GM19395 (cell line): Measurements from ENCODE around the gene GGT1.
"Not testable (repeated sequence)": the region's sequence is repeated elsewhere in the genome, so short reads cannot be mapped to it uniquely, and the experiment has no call there.

Source experiments
- ATAC-seq: cut with Tn5 transposase; IDR thresholded peaks from one replicate; pipeline ENCODE4 v1.9.1; 2021; ENCODE audit warnings: mild to moderate bottlenecking, moderate library complexity; ENCODE audit not compliant: unreplicated experiment

The GGT1 gene

DNA sequence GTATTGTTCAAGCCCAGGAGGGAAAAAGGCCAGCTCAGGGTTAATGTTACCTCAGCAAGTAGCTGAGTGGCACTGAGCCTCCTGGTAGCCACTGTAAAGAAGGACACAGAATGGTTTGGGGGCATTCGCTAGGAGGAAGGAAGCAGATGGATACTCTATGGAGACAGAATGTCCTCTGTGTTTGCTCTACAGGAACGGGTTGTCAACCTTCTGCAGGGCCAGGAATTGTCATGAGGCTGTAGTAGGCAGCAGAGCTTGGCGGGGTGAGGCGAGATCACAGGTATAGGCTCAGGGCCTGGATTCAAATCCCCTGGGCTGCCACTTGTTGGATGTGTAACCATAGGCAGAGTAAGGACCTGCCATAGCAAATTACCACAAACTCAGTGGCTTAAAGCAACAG, 7.1 kb upstream of the GGT1 start:
- ATAC-seq, result no peak

DNA sequence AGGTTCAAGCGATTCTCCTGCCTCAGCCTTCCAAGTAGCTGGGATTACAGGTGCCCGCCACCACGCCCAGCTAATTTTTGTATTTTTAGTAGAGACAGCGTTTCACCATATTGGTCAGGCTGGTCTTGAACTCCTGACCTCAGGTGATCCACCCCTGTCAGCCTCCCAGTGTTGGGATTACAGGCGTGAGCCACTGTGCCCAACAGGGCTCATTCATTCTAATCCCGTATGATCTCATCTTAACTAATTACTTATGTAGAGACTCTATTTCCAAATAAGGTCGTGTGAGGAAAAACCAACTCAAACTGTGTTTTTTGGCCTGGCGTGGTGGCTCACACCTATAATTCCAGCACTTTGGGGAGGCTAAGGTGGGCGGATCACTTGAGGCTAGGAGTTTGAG, 5.9 kb upstream of the GGT1 start:
- ATAC-seq, result not testable (repeated sequence)

DNA sequence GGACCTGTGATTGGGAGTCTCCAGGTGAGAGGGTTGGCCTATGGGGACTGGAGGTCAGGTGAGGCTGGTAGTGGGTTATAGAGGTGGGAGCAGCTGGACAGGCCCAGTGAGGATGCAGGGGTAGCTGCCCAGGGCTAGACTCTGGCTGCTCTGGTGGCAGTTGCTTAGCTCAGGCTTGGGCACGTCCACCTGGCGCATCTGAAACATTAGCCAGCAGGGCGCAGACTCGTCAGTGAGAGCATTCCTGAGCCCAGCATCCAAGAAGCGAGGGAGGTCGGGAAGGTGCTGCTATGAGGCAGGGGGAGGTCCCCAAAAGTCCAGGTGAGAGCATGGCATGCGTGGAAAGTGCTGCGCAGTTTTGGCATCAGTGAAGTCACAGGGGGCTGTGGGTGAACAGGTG, 3.5 kb upstream of the GGT1 start:
- ATAC-seq, result no peak

DNA sequence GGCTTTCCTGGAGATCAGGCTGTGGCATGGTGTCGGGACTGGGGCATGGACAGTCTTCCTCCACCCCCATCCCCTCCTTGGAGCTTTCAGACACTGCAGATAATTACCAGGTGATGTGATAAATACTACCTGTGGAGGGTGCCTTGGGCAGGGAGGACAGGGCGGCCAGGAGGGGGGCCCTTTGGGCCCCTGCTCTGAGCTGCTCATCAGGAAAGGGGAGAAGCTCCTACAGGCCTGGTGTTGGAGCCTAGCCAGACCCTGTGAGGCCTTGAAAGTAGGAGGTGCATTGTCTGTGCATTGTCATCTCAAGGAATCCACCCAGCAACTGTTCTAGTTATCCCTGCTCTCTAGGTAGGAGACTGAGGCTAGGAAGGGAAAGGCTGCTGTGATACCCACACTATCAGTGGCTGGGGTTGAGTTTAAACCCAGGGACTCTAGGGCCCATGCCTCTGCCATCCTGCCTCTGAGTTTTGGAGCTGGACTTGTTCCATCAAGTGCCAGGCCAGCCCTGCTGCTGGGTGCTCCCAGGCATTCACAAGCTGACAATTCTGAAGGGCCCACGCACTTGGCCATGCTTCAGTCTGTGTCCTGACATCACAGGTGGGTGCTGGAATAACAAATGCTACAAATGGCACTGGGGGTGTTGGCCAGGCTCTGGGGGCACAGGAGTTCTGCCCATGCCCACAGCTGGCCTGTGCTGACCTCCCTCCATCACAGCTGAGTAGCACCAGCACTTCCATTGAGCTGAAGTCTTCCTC, 2.9 kb upstream of the GGT1 start:
- ATAC-seq, result not testable (repeated sequence)

DNA sequence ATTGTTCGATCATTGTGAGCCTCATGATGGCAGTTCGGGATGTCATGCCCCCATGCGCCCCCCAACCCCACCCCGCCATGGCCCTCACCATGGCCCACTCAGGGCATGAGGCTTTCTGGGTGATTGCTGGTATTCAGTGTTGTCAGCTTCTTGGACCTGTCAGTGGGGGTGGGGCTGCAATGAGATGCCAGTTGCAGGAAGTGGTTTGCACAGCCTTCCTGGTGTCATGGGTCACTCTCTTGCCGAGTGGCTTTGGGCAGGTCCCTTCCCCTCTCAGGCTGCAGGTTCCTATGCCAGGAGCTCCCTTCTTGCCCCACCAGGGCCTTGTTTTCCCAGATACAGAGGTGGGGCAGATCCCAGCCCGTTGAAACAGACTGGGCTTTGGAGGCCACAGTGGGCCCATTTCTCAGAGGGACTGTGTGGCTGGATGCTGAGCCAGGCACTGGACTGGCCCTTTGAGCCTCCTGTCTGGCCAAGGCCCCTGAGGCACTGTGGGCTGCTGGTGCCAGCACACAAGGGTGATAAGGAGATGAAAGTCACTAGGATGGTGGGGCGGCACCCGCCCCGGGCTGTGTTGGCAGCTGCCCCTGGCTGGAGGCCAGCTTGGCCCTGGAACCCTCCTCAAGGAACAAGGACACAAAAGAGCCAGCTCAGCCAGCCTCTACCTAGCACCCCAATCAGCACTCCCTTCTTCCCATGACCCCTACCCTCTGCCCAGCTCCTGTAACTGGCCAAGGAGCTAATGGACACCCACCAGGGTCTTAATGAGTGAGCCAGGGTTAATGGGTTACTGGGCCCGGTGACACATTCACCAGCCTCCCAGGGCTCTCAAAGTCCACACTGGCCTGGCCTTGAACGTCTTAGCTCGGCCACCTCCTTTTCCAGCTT, 1.5 kb upstream of the GGT1 start:
- ATAC-seq, result no peak

DNA sequence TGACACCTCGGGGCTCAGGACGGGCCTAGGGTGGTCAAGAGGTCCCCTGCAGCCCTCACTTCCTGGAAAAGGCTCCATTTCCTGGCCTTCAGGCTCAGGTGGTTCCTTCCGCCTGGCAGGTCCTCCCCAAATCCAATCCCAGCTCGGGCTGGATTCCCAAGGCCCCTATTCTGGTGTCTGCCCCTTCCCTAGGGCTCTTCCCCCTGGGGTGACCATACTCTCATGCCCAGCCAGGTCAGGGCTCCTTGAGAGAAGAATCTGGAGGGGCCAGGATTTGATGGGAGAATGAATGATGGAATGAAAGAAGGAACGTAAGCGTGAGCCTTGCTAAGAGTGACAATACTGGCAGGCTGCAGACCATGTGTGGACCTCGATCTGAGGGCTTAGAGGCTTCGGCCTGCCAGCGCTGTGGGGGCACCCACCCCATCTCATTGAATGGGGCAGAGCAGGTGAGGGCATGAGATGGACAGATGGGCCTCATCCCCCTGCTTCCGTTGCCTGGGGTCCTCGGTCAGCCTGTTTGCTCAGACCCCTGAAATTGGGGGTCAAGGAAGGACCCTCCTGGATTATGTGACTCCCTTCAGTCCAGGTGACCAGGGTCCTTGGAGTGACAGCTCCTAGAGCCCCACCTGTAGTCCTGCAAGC, 766 bp upstream of the GGT1 start:
- ATAC-seq, result not testable (repeated sequence)

DNA sequence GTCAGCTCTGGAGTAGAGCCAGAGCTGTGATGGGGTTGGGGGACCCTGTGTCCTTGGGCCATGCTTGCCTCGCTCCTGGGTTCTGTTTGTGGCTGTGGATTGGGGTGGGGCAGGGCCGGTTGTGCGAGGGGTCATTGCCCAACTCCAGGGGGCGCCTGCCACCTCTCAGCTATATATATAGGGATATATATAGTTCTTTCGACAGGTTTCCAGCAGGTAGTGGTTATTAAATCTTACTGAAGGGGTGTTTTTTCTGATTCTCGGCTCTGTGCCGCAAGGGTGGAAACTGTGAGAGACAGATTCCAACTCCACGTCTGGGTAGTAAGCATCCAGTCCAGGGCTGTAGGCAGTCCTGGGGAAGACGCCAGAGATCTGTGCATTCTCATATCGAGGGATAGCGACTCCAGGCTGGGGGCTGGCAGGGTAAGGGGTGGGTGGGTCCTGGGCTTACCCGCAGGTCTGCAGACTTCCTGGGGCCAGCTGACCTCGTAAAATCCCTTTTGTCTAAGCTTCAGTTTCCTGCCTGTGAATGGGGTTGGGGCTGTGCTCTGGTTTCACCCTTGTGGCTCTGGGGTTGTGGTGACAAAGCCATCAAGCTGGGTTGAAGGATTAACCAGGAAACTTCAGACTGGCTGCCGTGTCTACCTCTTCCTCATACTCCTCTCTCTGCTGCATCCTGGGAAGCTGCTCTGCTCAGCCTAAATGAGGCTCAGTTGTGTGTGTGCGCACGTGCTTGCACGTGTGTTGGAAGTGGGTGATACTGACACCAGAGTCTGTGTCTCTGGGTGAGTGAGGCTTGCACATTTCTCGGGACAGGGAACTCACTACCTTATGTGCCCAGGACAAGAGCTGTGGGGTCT, 1.0 kb downstream of the GGT1 start:
- not testable (repeated sequence) for ATAC-seq

DNA sequence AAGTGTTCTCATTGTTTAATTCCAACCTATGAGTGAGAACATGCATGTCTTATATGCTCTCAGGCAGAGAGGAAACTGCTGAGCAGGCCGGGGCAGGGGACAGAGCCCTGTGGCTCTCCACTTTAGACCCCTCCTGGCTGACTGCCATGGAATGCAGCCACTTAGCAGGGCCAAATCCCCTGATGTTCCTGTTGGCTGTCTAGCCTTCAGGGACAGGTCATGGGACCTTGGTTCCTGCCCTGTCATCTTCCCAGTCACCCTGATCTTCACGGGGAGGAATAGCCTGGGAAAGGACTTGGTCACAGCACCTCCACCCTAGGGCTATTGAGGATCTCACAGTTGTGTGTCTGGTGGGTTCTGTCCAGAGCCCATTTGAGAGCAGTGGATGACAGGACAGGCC, 3.3 kb downstream of the GGT1 start:
- ATAC-seq, result not testable (repeated sequence)

DNA sequence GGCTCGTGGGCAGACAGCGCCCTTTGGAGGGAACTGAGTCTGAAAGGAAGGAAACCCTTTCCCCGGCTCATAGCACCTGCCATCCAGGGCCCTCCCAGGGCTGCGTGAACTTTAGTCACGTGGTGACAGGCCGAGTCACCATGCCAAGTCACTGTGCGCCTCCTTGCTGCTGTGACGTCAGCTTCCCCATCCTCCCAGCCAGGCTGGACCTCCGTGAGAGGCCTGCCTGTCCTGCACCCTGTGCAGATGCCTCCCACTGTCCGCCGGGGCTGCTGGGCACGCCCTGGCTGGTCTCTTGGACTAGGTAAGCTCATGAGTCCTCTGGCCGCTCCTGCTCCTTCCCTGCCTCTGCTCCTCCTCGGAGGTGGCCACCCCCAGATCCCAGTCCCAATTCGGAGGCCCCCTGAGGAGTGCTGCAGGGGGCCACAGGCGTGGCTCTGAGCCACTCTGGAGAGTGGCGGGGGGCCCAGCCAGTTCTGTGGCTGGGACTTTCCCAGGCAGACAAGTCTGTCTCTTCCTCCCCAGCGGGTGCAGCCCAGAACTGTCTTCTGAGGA, 4.5 kb downstream of the GGT1 start:
- not testable (repeated sequence) for ATAC-seq

DNA sequence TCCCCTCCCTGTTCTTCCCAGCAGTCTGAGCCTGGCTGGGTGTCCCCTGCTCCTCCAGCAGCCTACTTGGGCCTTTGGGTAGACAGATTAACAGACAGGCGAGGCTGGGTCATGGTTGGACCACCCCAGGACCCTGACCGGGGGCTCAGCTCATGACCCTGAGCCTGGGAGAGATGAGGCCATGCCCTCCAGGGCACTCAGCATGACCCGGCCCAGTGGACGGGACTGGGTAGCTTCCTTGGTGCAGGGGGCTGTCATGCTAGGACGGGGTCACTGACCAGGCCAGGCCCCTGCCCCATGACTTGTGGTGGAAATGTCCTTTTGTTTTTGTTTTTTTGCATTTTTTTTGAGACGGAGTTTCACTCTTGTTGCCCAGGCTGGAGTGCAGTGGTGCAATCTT, 5.3 kb downstream of the GGT1 start:
- not testable (repeated sequence) for ATAC-seq

DNA sequence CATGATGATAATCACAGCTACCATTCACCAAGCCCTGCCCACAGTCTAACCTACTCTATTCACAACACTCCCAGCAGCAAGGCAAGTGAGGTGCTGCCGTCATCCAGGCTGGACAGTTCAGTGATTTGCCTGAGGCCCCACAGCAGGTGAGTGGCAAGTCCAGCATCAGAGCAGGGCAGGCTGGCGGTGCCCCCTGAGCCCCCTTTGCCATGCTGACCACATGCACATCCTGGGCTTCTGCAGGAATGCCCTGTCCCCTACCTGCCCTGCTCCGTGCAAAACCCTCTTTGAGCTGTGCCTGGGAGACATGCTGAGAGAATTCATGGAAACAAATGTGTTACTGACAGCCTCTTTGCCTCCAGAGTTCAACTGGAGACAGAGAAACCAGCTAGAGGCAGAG, 6.9 kb downstream of the GGT1 start:
- ATAC-seq, result not testable (repeated sequence)

DNA sequence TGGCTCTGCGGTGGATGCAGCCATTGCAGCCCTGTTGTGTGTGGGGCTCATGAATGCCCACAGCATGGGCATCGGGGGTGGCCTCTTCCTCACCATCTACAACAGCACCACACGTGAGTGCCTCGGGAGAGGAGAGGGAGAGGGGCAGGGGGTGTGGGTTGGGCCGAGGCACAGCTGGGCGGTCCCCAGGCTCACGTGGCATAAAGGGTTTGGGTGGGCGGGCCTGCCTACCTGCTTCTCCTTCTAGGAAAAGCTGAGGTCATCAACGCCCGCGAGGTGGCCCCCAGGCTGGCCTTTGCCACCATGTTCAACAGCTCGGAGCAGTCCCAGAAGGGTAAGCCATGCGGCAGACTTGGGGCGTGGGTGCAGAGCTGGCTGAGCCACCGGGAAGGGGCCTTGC, 11.8 kb downstream of the GGT1 start:
- not testable (repeated sequence) for ATAC-seq

DNA sequence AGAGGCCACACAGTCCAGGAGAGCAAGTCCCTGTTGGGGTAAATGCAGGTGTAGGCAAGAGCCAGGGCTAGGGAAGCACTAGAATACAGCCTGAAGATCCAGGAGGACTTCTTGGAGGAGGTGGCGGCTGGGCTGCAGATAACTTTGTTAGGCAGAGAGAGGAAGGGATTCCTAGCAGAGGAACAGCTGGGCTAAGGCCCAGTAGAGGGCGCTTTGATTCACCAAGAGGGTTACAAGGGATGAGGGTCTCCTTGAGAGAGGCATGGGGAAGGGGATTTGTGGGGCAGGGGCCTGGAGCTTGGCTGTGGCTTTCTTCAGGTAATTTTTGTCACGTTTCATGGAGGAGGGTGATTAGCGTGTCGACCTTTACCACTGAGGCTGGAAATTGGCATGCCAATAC, 18.3 kb downstream of the GGT1 start:
- not testable (repeated sequence) for ATAC-seq

DNA sequence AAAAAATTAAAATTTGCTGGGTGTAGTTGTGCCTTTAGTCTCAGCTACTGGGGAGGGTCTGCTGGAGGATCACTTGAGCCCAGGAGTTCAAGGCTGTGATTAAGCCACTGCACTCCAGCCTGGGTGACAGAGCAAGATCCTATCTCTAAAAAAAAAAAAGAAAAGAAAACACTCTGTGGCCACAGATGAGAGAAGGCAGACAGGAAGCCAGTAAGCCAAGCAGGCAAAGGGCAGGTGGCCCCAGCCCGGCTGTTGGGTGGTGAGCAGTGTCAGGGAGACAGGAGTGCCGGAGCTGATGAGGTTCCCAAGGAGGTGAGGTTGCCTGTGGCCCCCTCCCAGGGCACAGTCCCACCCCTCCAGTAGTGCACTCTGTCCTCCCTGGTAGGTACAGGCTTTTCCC, 19.6 kb downstream of the GGT1 start:
- not testable (repeated sequence) for ATAC-seq

DNA sequence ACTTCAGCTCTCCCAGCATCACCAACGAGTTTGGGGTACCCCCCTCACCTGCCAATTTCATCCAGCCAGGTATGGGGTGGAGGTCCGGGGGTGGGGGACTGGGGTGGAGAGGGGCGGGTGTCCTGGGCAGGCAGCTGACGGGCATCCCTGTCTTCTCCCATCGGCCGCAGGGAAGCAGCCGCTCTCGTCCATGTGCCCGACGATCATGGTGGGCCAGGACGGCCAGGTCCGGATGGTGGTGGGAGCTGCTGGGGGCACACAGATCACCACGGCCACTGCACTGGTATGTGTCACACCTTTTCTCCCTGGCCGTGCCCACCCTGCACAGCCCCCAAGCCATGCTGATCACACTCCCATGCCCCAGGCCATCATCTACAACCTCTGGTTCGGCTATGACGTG, 24.9 kb downstream of the GGT1 start:
- not testable (repeated sequence) for ATAC-seq

DNA sequence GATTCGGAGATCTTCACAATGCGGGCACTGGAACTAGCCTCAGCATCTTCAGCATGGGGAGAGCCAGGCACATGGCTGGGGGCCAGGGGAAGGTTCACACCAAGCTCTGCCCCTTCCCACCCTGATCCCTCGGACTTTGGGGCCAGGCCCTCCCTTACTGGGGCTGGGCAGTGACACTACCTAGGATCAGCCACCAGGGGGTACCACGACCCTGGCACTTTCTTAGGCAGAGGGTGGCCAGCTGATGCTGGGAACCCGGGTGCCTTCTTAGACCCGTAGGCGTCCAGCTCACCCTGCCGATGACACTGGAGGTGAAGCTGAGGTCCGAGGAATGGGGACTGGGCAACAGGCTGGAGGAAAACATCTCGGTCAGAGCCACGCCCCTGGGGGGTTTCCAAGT, 26.1 kb downstream of the GGT1 start:
- ATAC-seq, result not testable (repeated sequence)

DNA sequence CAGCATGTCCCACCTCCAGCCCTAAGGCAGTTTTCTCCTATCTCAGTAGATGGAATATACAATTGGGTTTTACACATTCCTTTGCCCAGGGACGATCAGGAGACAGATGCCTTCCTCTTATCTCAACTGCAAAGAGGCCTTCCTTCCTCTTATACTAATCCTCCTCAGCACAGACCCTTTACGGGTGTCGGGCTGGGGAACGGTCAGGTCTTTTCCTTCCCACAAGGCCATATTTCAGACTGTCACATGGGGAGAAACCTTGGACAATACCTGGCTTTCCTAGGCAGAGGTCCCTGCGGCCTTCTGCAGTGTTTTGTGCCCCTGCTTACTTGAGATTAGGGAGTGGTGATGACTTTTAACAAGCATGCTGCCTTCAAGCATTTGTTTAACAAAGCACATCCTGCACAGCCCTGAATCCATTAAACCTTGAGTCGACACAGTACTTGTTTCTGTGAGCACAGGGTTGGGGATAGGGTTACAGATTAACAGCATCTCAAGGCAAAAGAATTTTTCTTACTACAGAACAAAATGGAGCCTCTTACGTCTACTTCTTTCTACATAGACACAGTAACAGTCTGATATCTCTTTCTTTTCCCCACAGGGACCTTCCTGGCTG, 27.9 kb downstream of the GGT1 start:
- not testable (repeated sequence) for ATAC-seq

DNA sequence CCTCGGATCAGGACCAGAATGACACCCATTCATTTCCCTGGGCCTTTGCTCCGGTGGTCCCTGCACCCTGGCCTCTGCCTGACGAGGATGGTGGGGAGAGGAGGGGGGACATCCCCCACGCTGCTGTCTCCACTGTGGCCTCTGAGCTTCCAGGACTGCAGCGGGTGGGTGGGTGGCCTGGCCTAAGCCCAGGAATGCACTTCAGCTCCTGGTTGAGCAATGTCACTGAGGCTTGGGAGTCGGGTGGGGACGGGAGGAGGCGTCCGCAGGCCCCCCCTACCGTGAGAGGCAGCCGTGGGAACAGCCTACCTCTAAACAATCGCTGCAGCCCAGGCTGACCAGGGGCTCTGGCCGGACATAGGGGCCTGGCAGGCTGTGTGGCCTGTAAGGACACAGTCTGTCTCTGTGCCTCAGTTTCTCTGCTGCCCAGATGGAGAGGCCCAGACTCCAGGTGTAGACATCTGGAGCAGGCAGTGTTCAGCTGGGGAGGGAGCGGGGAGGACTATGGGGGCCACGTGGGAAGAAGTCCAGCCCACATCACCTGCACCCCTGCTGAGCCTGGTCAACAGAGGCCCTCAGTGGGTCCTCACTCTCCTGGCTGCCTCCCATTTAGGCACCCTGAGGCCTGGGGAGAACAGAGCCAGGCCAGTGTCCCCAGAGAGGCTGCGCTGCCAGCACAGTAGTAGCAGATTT, 28.6 kb downstream of the GGT1 start:
- not testable (repeated sequence) for ATAC-seq

DNA sequence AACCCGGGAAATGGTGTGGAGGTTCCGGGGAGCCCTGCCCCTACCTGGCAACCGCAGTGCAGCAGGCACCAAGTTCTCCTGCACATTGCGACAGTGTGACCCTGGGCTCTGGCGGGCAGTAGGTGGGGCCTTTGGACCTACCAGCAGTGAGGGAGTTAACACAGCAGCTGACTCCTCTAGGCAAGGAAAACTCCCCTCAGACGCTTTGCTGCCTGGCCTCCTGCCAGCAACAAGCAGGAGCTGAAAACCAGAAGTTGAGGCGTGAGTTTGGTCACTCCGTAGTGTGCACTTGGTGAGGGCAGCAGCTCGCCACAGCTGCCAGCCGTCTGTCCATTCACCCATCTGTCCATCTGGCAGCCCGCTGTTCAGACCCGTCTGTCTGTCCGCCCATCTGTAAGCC, 29.6 kb downstream of the GGT1 start:
- not testable (repeated sequence) for ATAC-seq
